ENCODE data around the gene TTC28.

DNA sequence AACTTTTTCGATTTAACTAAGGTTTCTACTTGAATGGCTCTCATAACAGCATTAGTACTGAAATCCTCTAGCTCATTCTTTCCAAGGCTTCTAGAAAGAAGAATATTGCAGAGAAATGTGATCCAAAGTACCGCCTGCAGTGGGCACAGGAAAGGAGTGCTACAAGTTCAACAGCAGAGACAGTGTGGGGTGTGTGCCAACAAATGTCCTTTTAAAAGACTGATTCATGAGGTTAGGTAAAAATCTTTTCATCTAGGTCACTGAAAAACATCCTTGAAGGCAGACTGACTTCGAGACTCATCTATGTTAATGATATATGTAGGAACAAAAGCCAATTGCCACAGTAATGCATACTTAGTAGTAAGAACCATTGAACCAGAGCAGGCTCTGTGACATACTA, 411.5 kb downstream of the TTC28 start:
- TF ChIP-seq SMC3 (conservative IDR thresholded peaks at IDR 0.05; ENCODE audit: poor library complexity) = no peak
- TF ChIP-seq, protein P1, sequence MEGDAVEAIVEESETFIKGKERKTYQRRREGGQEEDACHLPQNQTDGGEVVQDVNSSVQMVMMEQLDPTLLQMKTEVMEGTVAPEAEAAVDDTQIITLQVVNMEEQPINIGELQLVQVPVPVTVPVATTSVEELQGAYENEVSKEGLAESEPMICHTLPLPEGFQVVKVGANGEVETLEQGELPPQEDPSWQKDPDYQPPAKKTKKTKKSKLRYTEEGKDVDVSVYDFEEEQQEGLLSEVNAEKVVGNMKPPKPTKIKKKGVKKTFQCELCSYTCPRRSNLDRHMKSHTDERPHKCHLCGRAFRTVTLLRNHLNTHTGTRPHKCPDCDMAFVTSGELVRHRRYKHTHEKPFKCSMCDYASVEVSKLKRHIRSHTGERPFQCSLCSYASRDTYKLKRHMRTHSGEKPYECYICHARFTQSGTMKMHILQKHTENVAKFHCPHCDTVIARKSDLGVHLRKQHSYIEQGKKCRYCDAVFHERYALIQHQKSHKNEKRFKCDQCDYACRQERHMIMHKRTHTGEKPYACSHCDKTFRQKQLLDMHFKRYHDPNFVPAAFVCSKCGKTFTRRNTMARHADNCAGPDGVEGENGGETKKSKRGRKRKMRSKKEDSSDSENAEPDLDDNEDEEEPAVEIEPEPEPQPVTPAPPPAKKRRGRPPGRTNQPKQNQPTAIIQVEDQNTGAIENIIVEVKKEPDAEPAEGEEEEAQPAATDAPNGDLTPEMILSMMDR (IDR thresholded peaks at IDR 0.05; ENCODE audit: poor library complexity, severe bottlenecking) = no peak
- TF ChIP-seq EZH2 (IDR thresholded peaks at IDR 0.05; ENCODE audit: borderline replicate concordance, insufficient read depth, low read length, poor library complexity, severe bottlenecking) = no peak
- TF ChIP-seq, protein P2, sequence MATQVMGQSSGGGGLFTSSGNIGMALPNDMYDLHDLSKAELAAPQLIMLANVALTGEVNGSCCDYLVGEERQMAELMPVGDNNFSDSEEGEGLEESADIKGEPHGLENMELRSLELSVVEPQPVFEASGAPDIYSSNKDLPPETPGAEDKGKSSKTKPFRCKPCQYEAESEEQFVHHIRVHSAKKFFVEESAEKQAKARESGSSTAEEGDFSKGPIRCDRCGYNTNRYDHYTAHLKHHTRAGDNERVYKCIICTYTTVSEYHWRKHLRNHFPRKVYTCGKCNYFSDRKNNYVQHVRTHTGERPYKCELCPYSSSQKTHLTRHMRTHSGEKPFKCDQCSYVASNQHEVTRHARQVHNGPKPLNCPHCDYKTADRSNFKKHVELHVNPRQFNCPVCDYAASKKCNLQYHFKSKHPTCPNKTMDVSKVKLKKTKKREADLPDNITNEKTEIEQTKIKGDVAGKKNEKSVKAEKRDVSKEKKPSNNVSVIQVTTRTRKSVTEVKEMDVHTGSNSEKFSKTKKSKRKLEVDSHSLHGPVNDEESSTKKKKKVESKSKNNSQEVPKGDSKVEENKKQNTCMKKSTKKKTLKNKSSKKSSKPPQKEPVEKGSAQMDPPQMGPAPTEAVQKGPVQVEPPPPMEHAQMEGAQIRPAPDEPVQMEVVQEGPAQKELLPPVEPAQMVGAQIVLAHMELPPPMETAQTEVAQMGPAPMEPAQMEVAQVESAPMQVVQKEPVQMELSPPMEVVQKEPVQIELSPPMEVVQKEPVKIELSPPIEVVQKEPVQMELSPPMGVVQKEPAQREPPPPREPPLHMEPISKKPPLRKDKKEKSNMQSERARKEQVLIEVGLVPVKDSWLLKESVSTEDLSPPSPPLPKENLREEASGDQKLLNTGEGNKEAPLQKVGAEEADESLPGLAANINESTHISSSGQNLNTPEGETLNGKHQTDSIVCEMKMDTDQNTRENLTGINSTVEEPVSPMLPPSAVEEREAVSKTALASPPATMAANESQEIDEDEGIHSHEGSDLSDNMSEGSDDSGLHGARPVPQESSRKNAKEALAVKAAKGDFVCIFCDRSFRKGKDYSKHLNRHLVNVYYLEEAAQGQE (IDR thresholded peaks at IDR 0.05; ENCODE audit: borderline replicate concordance) = no peak
- TF ChIP-seq RAD21 (conservative IDR thresholded peaks at IDR 0.05) = no peak
- no peak for TF ChIP-seq EP300 (conservative IDR thresholded peaks at IDR 0.05; ENCODE audit: poor library complexity, severe bottlenecking)

Measured in neural cell (in vitro differentiated cells).